Fibroblast of the conjunctiva (primary cell): ENCODE data around the gene RANBP3.

Experiments
- DNase-seq: peaks from one replicate; pipeline ENCODE4 v3.0.0-alpha.2; 2010; ENCODE audit warnings: low read depth

RANBP3 gene

GRCh38 chr19:5926641-5927440, 51.1 kb downstream of the RANBP3 start:
- DNase-seq: peak; percentile 98

- no peak for DNase-seq
Observed at GRCh38 chr19:5925830-5926427, 52.0 kb downstream of the RANBP3 start.

- DNase-seq: no peak
Observed at GRCh38 chr19:5923356-5923755, 54.6 kb downstream of the RANBP3 start.

- no peak for DNase-seq
Observed at GRCh38 chr19:5922161-5922545, 55.8 kb downstream of the RANBP3 start.

GRCh38 chr19:5921516-5922160, 56.3 kb downstream of the RANBP3 start:
- no peak for DNase-seq

- no peak for DNase-seq
Observed at GRCh38 chr19:5918463-5919079, 59.4 kb downstream of the RANBP3 start.

GRCh38 chr19:5917431-5918107, 60.4 kb downstream of the RANBP3 start:
- no peak for DNase-seq

- no peak for DNase-seq
Observed at GRCh38 chr19:5916181-5916708, 61.7 kb downstream of the RANBP3 start.

- no peak for DNase-seq
Observed at GRCh38 chr19:5915782-5916165, 62.2 kb downstream of the RANBP3 start.

- DNase-seq: no peak
Observed at GRCh38 chr19:5914946-5915781, 62.8 kb downstream of the RANBP3 start.

GRCh38 chr19:5914358-5914774, 63.6 kb downstream of the RANBP3 start:
- no peak for DNase-seq

GRCh38 chr19:5913739-5914357, 64.1 kb downstream of the RANBP3 start, which contains the start of gene CAPS:
TSS of gene CAPS (plus strand) at chr19:5914254. CDS start at chr19:5914407, 153 bp downstream.
- DNase-seq: peak; percentile 69

GRCh38 chr19:5911366-5911765, 66.6 kb downstream of the RANBP3 start:
- no peak for DNase-seq

- no peak for DNase-seq
Observed at GRCh38 chr19:5910638-5910907, 67.4 kb downstream of the RANBP3 start.

- no peak for DNase-seq
Observed at GRCh38 chr19:5908773-5909442, 69.0 kb downstream of the RANBP3 start.

- DNase-seq: no peak
Observed at GRCh38 chr19:5907241-5907640, 70.7 kb downstream of the RANBP3 start.

GRCh38 chr19:5905114-5905778, 72.7 kb downstream of the RANBP3 start:
- DNase-seq: no peak

GRCh38 chr19:5904352-5905113, 73.4 kb downstream of the RANBP3 start, which contains the start of gene VMAC:
TSS of gene VMAC (plus strand) at chr19:5904872. CDS start at chr19:5904891, 19 bp downstream.
- peak; percentile 100 for DNase-seq
